Right lobe of liver (tissue), 6 donors: ENCODE results near the gene PRKCI. TPM values are rescaled to one million over a fixed set of nuclear protein-coding genes. Genes with fewer than 3 reads are reported as not detected.
A peak's percentile ranks its signal among the peaks of the same experiment; 100 is the strongest.
"Not testable (repeated sequence)": the region's sequence is repeated elsewhere in the genome, so short reads cannot be mapped to it uniquely, and the experiment has no call there.

ENCODE experiments used
- ATAC-seq, 4 donors: fragments of 200-7000 bp; cut with Tn5 transposase; one replicate each; pipeline ENCODE4 v1.9.1; 2020; ENCODE audit warnings: mild to moderate bottlenecking in 4 of 4, moderate library complexity in 4 of 4
- DNase-seq, 3 donors: peaks; one replicate each; pipeline ENCODE4 v3.0.0-alpha.2; 2020
- H3K27ac ChIP-seq, 3 donors: fragments of 200-600 bp; one replicate each; pipeline ENCODE4 v1.8.0; 2022
- H3K27me3 ChIP-seq, 2 donors: fragments of 200-600 bp; one replicate each; pipeline ENCODE4 v1.8.0; 2022
- H3K36me3 ChIP-seq, 4 donors: fragments of 200-600 bp; sonication (generic) in 1 of 4; one replicate each; pipeline versions ENCODE4 v1.5.1 to v1.8.0; 2017 to 2022; ENCODE audit warnings: control low read depth in 1 of 4
- H3K4me1 ChIP-seq, 4 donors: fragments of 200-600 bp; sonication (generic) in 1 of 4; one replicate each; pipeline versions ENCODE4 v1.5.1 to v1.8.0; 2017 to 2022; ENCODE audit warnings: control low read depth in 1 of 4
- H3K4me3 ChIP-seq, 3 donors: fragments of 200-600 bp; one replicate each; pipeline ENCODE4 v1.8.0; 2022
- H3K9me3 ChIP-seq, 4 donors: fragments of 200-600 bp; sonication (generic) in 1 of 4; one replicate each; pipeline versions ENCODE4 v1.5.1 to v1.8.0; 2017 to 2022; ENCODE audit warnings: control low read depth in 1 of 4
- POLR2A ChIP-seq: fragments of 450-650 bp; IDR thresholded peaks from one replicate; pipeline ENCODE4 v1.6.1; 2017; ENCODE audit warnings: antibody characterized with exemption, mild to moderate bottlenecking
- WGBS: methylation state at CpG from one replicate; pipeline ENCODE4 v1.1.6; 2018; ENCODE audit warnings: low coverage, low lambda C conversion rate; ENCODE audit not compliant: insufficient coverage; ENCODE audit errors: missing lambda C conversion rate; 5-methylcytosine and 5-hydroxymethylcytosine counted together
- intact Hi-C, 2 donors: fragments of 100-400 bp; cut with DNase I; formaldehyde crosslinking; loops; one replicate each; pipeline versions ENCODE4 v1.11.2 to v1.14.1; 2022
- total RNA-seq, 6 experiments: library from RNA; depleted of rRNA in 2 of 6; stranded (reverse); fragments of >200 nt in 2 of 6; fragmentation: NEBNext Ultra II Directional in 3 of 6; extraction: Animal tissue kit (Norgen Biotek cat#: 25700) in 3 of 6; gene quantifications; one replicate each; pipeline versions ENCODE4 v1.1.0 to v1.2.4, GENCODE V29; 2016 to 2023
- TF ChIP-seq, protein P1 (sequence below), 4 donors: fragments of 200-600 bp in 3 of 4; fragments of 450-650 bp in 1 of 4; IDR thresholded peaks; one replicate each; pipeline versions ENCODE4 v1.5.1 to v1.8.0; 2016 to 2022; ENCODE audit warnings: antibody characterized with exemption in 4 of 4, mild to moderate bottlenecking in 2 of 4
- donor health status: DM: no; HTN: yes; CAD: no.
- donor health status: DM: no; HTN: no; CAD: no.
- donor health status: DM: no; HTN: no; CAD: no.
- donor health status: DM: no; HTN: yes; CAD: no.
- donor health status: DM: no; HTN: yes; CAD: no.

Gene PRKCI
- total RNA-seq, 6 experiments from 2014 or later = 8.2 to 15.7 (median 8.9) TPM

DNA sequence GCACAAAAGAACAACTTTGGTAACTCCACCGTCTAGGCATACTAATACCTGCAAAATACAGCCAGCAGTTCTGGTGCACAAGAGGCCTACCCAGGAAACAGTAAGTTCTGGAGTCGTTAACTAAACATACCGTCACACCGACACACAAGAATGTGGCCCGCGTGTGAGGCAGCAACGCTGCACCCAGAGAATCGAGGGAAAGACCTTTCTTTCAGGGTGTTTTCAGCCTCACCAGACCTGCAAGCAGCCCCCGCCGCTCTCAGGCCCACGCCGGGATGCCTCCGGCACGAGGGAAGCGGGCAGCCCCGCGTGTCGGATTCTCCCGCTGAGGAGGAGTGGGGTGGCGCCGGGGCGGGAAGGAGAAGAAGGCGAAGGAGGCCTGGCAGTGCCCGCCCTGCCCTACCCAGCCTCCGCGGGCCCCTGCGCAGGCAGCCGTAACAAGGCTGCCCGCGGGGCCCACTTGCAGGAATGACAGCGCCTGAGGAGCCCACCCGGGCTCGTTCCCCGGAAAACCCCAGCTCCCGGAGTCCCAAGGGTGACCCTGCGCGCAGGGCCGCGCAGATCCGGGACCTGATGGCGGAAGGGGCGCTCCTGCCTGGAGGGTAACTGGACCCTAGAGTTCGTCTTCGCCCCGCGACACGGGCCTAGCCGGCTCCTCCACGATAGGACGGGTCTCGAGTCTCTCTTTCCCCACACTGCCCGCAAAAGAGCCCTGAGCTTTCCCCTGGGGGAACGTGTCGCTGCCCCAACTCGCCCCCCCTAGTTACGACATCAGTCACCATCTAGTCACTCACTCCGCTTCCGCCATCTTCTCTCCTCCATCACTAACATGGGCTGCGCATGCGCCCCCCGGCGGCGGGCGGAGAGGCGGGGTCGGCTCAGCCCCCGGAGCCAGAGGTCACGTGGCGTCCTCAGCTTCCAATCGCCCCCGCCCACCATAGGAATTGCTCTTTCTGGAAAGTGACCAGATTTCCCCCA, 41.0 kb upstream of the PRKCI start, which contains the start of gene PHC3:
Gene PHC3, minus strand, starts transcription at position 826 of the 978 bp plus-strand sequence. Its CDS starts 18 bp downstream, at position 808.
- no peaks in the 10 kb centered on the region for H3K9me3 ChIP-seq
- under 1% methylated on average over 19 of the region's 71 CpGs for WGBS

DNA sequence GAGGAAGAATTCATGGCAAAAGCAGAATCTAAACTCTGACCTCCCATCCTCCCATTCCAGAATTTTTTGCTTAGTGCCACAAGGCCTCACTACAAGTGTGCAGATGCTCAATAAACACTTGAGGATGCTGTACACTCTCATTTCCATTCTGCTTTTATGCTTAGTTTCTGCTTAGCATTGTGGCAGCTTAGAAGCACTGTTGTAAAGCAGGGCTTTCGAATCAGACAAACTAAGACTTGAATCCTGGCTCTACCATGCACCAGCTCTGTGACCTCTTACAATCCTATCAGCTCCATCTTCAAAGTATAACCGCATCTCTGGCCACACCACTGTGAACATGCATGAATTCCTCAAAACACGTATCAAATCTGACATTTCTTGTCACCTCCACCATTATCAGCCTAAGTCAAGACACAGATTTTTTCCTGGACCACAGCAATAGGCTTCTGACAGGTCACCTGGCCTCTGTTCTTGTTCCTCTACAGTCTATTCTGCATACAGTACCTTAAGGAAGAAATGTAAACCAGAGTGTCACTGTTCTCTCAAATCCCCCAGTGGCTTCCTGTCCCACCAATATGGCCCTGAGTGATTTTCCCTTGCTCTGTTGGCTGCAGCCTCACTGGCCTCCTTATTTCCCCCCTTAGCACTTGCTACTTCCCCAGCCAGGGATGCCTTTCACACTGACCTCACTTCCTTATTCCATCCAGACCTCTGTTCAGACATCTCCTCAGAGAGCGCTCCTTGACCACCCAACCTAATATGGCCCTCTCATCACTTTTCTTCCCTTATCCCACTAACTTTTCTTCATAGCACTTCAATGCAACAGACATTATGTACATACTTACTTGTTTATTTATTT, 32.6 kb upstream of the PRKCI start:
- Histone ChIP-seq H3K27me3 (no peaks in the 10 kb centered on the region), H3K36me3 (no peaks in the 10 kb centered on the region), H3K4me1 (no peaks in the 10 kb centered on the region), H3K27ac (no peak overlapping the region), H3K9me3 (no peaks in the 10 kb centered on the region), H3K4me3 (no peak overlapping the region)
- intact Hi-C loops = no loop called here
- ATAC-seq (peak in 3 of 4 donors; percentile 13 to 28 (median 28)), DNase-seq (no peak)
- no peak for TF ChIP-seq POLR2A
- TF ChIP-seq, protein P1, sequence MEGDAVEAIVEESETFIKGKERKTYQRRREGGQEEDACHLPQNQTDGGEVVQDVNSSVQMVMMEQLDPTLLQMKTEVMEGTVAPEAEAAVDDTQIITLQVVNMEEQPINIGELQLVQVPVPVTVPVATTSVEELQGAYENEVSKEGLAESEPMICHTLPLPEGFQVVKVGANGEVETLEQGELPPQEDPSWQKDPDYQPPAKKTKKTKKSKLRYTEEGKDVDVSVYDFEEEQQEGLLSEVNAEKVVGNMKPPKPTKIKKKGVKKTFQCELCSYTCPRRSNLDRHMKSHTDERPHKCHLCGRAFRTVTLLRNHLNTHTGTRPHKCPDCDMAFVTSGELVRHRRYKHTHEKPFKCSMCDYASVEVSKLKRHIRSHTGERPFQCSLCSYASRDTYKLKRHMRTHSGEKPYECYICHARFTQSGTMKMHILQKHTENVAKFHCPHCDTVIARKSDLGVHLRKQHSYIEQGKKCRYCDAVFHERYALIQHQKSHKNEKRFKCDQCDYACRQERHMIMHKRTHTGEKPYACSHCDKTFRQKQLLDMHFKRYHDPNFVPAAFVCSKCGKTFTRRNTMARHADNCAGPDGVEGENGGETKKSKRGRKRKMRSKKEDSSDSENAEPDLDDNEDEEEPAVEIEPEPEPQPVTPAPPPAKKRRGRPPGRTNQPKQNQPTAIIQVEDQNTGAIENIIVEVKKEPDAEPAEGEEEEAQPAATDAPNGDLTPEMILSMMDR (IDR thresholded peaks at IDR 0.05) = no peak
- 73% methylated on average over 4 of the region's 4 CpGs for WGBS

More for the DNA sequence above, 41.0 kb upstream of the PRKCI start, which contains the start of gene PHC3:
- Histone ChIP-seq H3K27ac (peak within 1 kb of the TSS; percentile 94 to 97 (median 94)), H3K4me1 (peaks cover 0 to 15% (median 5%) of the 10 kb centered on the region in 4 donors), H3K27me3 (no peaks in the 10 kb centered on the region), H3K4me3 (peak within 1 kb of the TSS; percentile 73 to 95 (median 82)), H3K36me3 (peaks cover 0 to 23% (median 12%) of the 10 kb centered on the region in 4 donors)
- ATAC-seq (peak; percentile 90 to 94 (median 92)), DNase-seq (peak; percentile 93 to 94 (median 93))
- peak; percentile 78 for TF ChIP-seq POLR2A
- TF ChIP-seq, protein P1 (IDR thresholded peaks at IDR 0.05) = peak in 2 of 4 donors; percentile 7 to 21
- intact Hi-C loops = no loop called here

DNA sequence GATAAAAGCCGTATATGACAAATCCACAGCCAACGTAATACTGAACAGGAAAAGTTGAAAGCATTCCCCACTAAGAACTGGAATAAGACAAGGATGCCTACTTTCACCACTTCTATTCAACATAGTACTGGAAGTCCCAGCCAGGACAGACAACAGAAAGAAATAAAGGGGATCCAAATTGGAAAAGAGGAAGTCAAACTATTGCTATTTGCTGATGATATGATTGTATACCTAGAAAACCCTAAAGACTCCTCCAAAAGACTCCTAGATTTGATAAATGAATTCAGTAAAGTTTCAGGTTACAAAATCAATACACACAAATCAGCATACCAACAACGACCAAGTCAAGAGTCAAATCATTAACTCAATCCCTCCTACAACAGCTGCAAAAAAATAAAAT, 26.5 kb upstream of the PRKCI start:
- DNase-seq, ATAC-seq, H3K4me1 ChIP-seq, H3K9me3 ChIP-seq, intact Hi-C loops, H3K27ac ChIP-seq, H3K4me3 ChIP-seq, H3K36me3 ChIP-seq, H3K27me3 ChIP-seq: not testable (repeated sequence)
- WGBS = 69% methylated on average over 3 of the region's 3 CpGs

DNA sequence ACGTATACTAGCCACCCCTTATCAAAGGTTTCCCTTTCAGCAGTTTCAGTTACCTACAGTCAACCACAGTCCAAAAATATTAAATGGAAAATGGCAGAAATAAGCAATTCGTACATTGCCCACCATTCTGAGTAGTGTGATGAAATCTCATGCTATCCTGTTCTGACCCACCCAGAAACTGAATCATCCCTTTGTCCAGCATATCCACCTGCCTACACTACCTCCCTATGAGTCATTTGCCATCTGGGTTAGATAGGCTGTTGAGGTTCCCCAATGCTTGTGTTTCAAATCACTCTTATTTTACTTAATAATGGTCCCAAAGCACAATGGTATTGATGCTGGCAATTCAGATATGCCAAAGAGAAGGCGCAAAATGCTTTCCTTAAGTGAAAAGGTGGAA, 25.4 kb upstream of the PRKCI start:
- Histone ChIP-seq H3K9me3 (no peaks in the 10 kb centered on the region), H3K27ac (no peak overlapping the region), H3K4me3 (no peak overlapping the region), H3K36me3 (no peaks in the 10 kb centered on the region), H3K27me3 (no peaks in the 10 kb centered on the region), H3K4me1 (no peaks in the 10 kb centered on the region)
- DNase-seq (no peak), ATAC-seq (no peak)
- TF ChIP-seq, protein P1 (IDR thresholded peaks at IDR 0.05) = no peak
- no peak for TF ChIP-seq POLR2A
- 78% methylated on average over 3 of the region's 3 CpGs for WGBS
- intact Hi-C loops = no loop called here
